GM18858 (cell line): ENCODE results near the gene SSUH2.
"Not testable (repeated sequence)": the region's sequence is repeated elsewhere in the genome, so short reads cannot be mapped to it uniquely, and the experiment has no call there.

Experiments used
- ATAC-seq: cut with Tn5 transposase; IDR thresholded peaks from one replicate; pipeline ENCODE4 v1.9.1; 2021; ENCODE audit not compliant: unreplicated experiment

SSUH2 gene

GRCh38 chr3:8660175-8661118, 15.8 kb upstream of the SSUH2 start:
- no peak for ATAC-seq

- no peak for ATAC-seq
Measured at GRCh38 chr3:8659242-8659641, 14.6 kb upstream of the SSUH2 start.

GRCh38 chr3:8658306-8659212, 14.0 kb upstream of the SSUH2 start:
- ATAC-seq, result peak; percentile 79

GRCh38 chr3:8657804-8658305, 13.3 kb upstream of the SSUH2 start:
- ATAC-seq, result peak; percentile 30

- ATAC-seq, result no peak
Measured at GRCh38 chr3:8656240-8656639, 11.6 kb upstream of the SSUH2 start.

- no peak for ATAC-seq
Measured at GRCh38 chr3:8655387-8655835, 10.8 kb upstream of the SSUH2 start.

GRCh38 chr3:8654572-8655329, 10.2 kb upstream of the SSUH2 start:
- ATAC-seq, result not testable (repeated sequence)

- no peak for ATAC-seq
Measured at GRCh38 chr3:8653800-8654408, 9.3 kb upstream of the SSUH2 start.

- no peak for ATAC-seq
Measured at GRCh38 chr3:8652324-8652987, 7.9 kb upstream of the SSUH2 start.

GRCh38 chr3:8651418-8652323, 7.1 kb upstream of the SSUH2 start:
- no peak for ATAC-seq

- ATAC-seq, result no peak
Measured at GRCh38 chr3:8650583-8651416, 6.2 kb upstream of the SSUH2 start.

GRCh38 chr3:8649757-8650156, 5.2 kb upstream of the SSUH2 start:
- no peak for ATAC-seq

- no peak for ATAC-seq
Measured at GRCh38 chr3:8648909-8649741, 4.5 kb upstream of the SSUH2 start.

- ATAC-seq, result no peak
Measured at GRCh38 chr3:8647137-8647985, 2.8 kb upstream of the SSUH2 start.

GRCh38 chr3:8646313-8646938, 1.8 kb upstream of the SSUH2 start:
- no peak for ATAC-seq

- no peak for ATAC-seq
Measured at GRCh38 chr3:8645712-8646111, 1.1 kb upstream of the SSUH2 start.
